Sigmoid colon (tissue), 7 donors: ENCODE measurements around the gene TYSND1. TPM values are rescaled to one million over a fixed set of nuclear protein-coding genes. Genes with fewer than 3 reads are reported as not detected.
"Not testable (repeated sequence)": the region's sequence is repeated elsewhere in the genome, so short reads cannot be mapped to it uniquely, and the experiment has no call there.

ENCODE experiments used
- DNase-seq: peaks from one replicate; pipeline ENCODE4 v3.0.0-alpha.2; 2019
- H3K27ac ChIP-seq, 4 donors: fragments of 200-600 bp; sonication (generic); one replicate each; pipeline ENCODE4 v1.5.1; 2016 to 2019; ENCODE audit warnings: mild to moderate bottlenecking in 1 of 4
- H3K27me3 ChIP-seq, 3 donors: fragments of 200-600 bp; sonication (generic); one replicate each; pipeline ENCODE4 v1.5.1; 2019; ENCODE audit warnings: mild to moderate bottlenecking in 1 of 3
- H3K36me3 ChIP-seq, 4 donors: fragments of 200-600 bp; sonication (generic); one replicate each; pipeline ENCODE4 v1.5.1; 2016 to 2019
- H3K4me1 ChIP-seq, 4 donors: fragments of 200-600 bp; sonication (generic); one replicate each; pipeline ENCODE4 v1.5.1; 2017 to 2019
- H3K4me3 ChIP-seq, 4 donors: fragments of 200-600 bp; sonication (generic); one replicate each; pipeline ENCODE4 v1.5.1; 2017 to 2019; ENCODE audit warnings: mild to moderate bottlenecking in 2 of 4, moderate library complexity in 1 of 4
- H3K9me3 ChIP-seq, 4 donors: fragments of 200-600 bp in 3 of 4; sonication (generic) in 3 of 4; one replicate each; pipeline versions ENCODE4 v1.5.1 to v1.6.1; 2013 to 2019
- CTCF ChIP-seq, 4 experiments: fragments of 450-650 bp in 3 of 4; fragments of 200-600 bp in 1 of 4; IDR thresholded peaks; one replicate each; pipeline ENCODE4 v1.5.1; 2016 to 2019; ENCODE audit warnings: antibody characterized with exemption in 4 of 4, mild to moderate bottlenecking in 3 of 4, moderate library complexity in 2 of 4
- EP300 ChIP-seq, 4 donors: sonication (generic); formaldehyde crosslinking; IDR thresholded peaks; one replicate each; pipeline ENCODE4 v1.6.1; 2017; ENCODE audit warnings: antibody characterized with exemption in 4 of 4
- POLR2A ChIP-seq, 2 donors: fragments of 450-650 bp; IDR thresholded peaks; one replicate each; pipeline ENCODE4 v1.6.1; 2016; ENCODE audit warnings: antibody characterized with exemption in 2 of 2, mild to moderate bottlenecking in 2 of 2, moderate library complexity in 2 of 2
- POLR2AphosphoS5 ChIP-seq, 4 donors: sonication (generic); formaldehyde crosslinking; IDR thresholded peaks; one replicate each; pipeline ENCODE4 v1.6.1; 2017; ENCODE audit warnings: antibody characterized with exemption in 4 of 4
- WGBS, 2 donors: extraction: QIAGEN DNeasy Blood & Tissue Kit; methylation state at CpG; one replicate each; pipeline ENCODE4 v1.1.7; 2013; 5-methylcytosine and 5-hydroxymethylcytosine counted together
- intact Hi-C: fragments of 100-400 bp; cut with DNase I; formaldehyde crosslinking; loops from one replicate; pipeline ENCODE4 v1.15.1; 2023
- polyA plus RNA-seq, 3 donors: library from polyadenylated mRNA; stranded (reverse); fragments of 200-250 nt; gene quantifications; one replicate each; pipeline ENCODE4 v1.2.3, GENCODE V29; 2013
- total RNA-seq, 4 donors: library from RNA; depleted of rRNA; stranded (reverse); fragments of >200 nt; gene quantifications; one replicate each; pipeline ENCODE4 v1.1.0, GENCODE V29; 2016
- donor health status: healthy with polysubstance abuse.
- donor health status: Bipolar disorder and iron deficiency.
- donor health status: healthy.

Gene TYSND1
- total and polyA plus RNA-seq, 7 donors: 5.1 to 13.5 (median 8.4) TPM

DNA sequence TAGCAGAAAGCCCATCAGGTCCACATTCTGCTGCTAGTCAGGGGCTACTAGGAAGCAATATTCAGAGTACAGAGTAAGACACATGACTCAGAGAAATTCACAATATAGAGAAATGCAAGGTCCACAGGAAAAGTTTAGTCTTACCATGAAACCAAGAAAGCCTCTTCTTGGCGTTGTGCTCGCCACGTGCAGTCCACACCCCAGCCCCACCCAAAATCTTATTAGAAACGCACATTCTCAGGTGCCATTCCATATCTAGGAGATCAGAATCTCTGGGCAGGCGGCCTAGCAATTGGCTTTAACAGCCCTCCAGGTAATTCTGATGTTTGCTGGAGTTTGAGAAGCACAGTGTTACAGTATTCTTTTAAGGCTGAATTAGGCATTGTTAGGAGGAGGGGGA, 39.6 kb upstream of the TYSND1 start:
- H3K9me3 ChIP-seq: no peaks in the 10 kb centered on the region
- no peak overlapping the region for H3K4me3 ChIP-seq
- WGBS, 2 donors: 20 to 65% methylated on average over 5 of the region's 5 CpGs
- no peaks in the 10 kb centered on the region for H3K36me3 ChIP-seq
- no peak for DNase-seq
- TF ChIP-seq POLR2A (IDR thresholded peaks at IDR 0.05) (no peak), POLR2AphosphoS5 (IDR thresholded peaks at IDR 0.05) (no peak)
- no peak overlapping the region for H3K27ac ChIP-seq
- intact Hi-C loops: no loop called here
- no peaks in the 10 kb centered on the region for H3K27me3 ChIP-seq
- no peaks in the 10 kb centered on the region for H3K4me1 ChIP-seq

DNA sequence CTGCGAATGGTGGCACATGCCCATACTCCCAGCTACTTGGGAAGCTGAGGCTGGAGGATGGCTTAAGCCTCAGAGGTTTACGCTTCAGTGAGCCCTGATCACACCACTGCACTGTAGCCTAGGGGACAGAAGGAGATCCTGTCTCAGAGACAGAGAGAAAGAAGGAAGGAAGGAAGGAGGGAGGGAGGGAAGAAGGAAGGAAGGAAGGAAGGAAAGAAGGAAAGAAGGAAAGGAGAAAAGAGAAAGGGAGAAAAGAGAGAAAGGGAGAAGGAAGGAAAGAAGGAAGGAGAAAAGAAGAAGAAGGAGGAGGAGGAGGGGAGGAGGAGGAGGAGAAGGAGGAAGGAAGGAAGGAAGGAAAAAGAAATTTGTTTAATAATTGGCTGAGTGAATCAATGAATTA, 36.8 kb upstream of the TYSND1 start:
- no peak overlapping the region for H3K27ac ChIP-seq
- H3K9me3 ChIP-seq: peaks cover 0 to 4% (median 2%) of the 10 kb centered on the region in 4 donors
- 87 to 89% methylated on average over 2 of the region's 2 CpGs for WGBS, 2 donors
- no peaks in the 10 kb centered on the region for H3K36me3 ChIP-seq
- H3K4me1 ChIP-seq: no peaks in the 10 kb centered on the region
- H3K4me3 ChIP-seq: no peak overlapping the region
- no peak for TF ChIP-seq EP300 (IDR thresholded peaks at IDR 0.05)
- no peak for TF ChIP-seq POLR2AphosphoS5 (IDR thresholded peaks at IDR 0.05)
- no peak for TF ChIP-seq POLR2A (IDR thresholded peaks at IDR 0.05)
- TF ChIP-seq CTCF (IDR thresholded peaks at IDR 0.05): no peak
- intact Hi-C loops: no loop called here
- DNase-seq: no peak
- no peaks in the 10 kb centered on the region for H3K27me3 ChIP-seq

GRCh38 chr10:70179209-70179608, 32.7 kb upstream of the TYSND1 start:
- intact Hi-C loops, H3K4me3 ChIP-seq: not testable (repeated sequence)
- 91 to 96% methylated on average over 8 of the region's 8 CpGs for WGBS, 2 donors

DNA sequence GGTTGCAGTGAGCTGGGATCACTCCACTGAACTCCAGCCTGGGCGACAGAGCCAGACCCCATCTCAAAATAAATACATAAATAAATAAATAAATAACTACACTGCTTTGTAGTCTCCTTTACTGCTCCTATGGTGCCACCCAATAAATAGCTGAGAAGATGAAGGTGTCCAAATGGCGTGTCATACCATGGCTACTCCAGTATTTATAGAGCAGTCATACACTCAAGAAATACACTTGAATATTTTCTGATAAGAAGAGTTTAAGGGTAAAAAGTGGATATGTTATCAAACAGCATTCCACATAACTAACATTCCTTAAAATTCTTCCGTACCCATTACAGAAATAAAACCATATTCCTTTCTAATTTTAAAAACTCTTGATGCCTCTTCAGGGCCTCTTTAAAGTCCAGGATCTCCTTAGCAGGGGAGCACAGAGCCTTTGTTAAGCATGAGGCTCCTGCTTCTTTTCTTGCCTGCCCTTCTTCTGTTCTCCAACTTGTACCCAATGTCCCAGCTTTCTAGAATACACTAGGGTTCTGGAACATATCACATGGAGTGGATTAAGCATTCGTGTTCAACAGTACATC, 31.7 kb upstream of the TYSND1 start:
- Histone ChIP-seq H3K27ac (no peak overlapping the region), H3K36me3 (no peaks in the 10 kb centered on the region), H3K4me1 (no peaks in the 10 kb centered on the region), H3K4me3 (no peak overlapping the region), H3K9me3 (peaks cover 0 to 4% (median 2%) of the 10 kb centered on the region in 4 donors), H3K27me3 (no peaks in the 10 kb centered on the region)
- intact Hi-C loops: no loop called here
- TF ChIP-seq POLR2AphosphoS5 (IDR thresholded peaks at IDR 0.05): no peak
- TF ChIP-seq EP300 (IDR thresholded peaks at IDR 0.05): no peak
- 90 to 93% methylated on average over 4 of the region's 4 CpGs for WGBS, 2 donors
- DNase-seq: no peak

More at GRCh38 chr10:70179209-70179608, 32.7 kb upstream of the TYSND1 start:
- not testable (repeated sequence) for DNase-seq, H3K27me3 ChIP-seq, H3K4me1 ChIP-seq, H3K27ac ChIP-seq, H3K9me3 ChIP-seq, H3K36me3 ChIP-seq

GRCh38 chr10:70176441-70176840, 29.9 kb upstream of the TYSND1 start:
- Histone ChIP-seq H3K36me3 (no peaks in the 10 kb centered on the region), H3K27me3 (no peaks in the 10 kb centered on the region), H3K4me3 (no peak overlapping the region), H3K27ac (no peak overlapping the region), H3K4me1 (no peaks in the 10 kb centered on the region), H3K9me3 (peaks cover 0 to 4% (median 2%) of the 10 kb centered on the region in 4 donors)
- 77 to 80% methylated on average over 6 of the region's 6 CpGs for WGBS, 2 donors
- DNase-seq: no peak
- TF ChIP-seq EP300 (IDR thresholded peaks at IDR 0.05) (no peak), POLR2AphosphoS5 (IDR thresholded peaks at IDR 0.05) (no peak), CTCF (IDR thresholded peaks at IDR 0.05) (no peak), POLR2A (IDR thresholded peaks at IDR 0.05) (no peak)
- intact Hi-C loops: no loop called here

DNA sequence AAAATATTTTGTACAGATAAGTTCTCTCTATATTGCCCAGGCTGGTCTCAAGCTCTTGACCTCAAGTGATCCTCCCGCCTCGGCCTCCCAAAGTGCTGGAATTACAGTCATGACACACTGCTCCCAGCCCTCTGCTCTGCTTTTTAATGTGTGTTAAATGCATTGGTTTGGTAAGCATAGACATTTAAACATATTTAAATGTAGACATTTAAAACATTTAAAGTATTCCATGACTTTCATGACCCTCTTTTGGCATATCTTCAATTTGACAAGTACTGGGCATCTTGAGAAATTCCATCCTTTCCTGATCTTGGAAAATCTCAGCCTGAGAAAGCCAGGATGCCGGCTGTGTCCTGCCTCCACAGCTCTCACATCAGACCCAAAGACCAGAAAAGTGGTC, 29.0 kb upstream of the TYSND1 start:
- no peak overlapping the region for H3K27ac ChIP-seq
- no peak for TF ChIP-seq CTCF (IDR thresholded peaks at IDR 0.05)
- no peak for TF ChIP-seq EP300 (IDR thresholded peaks at IDR 0.05)
- no peak for TF ChIP-seq POLR2AphosphoS5 (IDR thresholded peaks at IDR 0.05)
- TF ChIP-seq POLR2A (IDR thresholded peaks at IDR 0.05): no peak

More for the DNA sequence above, 29.0 kb upstream of the TYSND1 start:
- Histone ChIP-seq H3K9me3 (peaks cover 0 to 4% (median 2%) of the 10 kb centered on the region in 4 donors), H3K36me3 (no peaks in the 10 kb centered on the region), H3K27me3 (no peaks in the 10 kb centered on the region), H3K4me3 (no peak overlapping the region), H3K4me1 (peaks cover 0 to 3% (median 0%) of the 10 kb centered on the region in 4 donors)
- 96% methylated on average over 3 of the region's 3 CpGs for WGBS, 2 donors
- no peak for DNase-seq
- intact Hi-C loops: no loop called here
